GM18868 (cell line): ENCODE measurements around the gene MDP1.

Experiments used
- ATAC-seq: cut with Tn5 transposase; IDR thresholded peaks from one replicate; pipeline ENCODE4 v1.9.1; 2021; ENCODE audit warnings: mild to moderate bottlenecking, moderate library complexity; ENCODE audit not compliant: unreplicated experiment

The MDP1 gene

DNA sequence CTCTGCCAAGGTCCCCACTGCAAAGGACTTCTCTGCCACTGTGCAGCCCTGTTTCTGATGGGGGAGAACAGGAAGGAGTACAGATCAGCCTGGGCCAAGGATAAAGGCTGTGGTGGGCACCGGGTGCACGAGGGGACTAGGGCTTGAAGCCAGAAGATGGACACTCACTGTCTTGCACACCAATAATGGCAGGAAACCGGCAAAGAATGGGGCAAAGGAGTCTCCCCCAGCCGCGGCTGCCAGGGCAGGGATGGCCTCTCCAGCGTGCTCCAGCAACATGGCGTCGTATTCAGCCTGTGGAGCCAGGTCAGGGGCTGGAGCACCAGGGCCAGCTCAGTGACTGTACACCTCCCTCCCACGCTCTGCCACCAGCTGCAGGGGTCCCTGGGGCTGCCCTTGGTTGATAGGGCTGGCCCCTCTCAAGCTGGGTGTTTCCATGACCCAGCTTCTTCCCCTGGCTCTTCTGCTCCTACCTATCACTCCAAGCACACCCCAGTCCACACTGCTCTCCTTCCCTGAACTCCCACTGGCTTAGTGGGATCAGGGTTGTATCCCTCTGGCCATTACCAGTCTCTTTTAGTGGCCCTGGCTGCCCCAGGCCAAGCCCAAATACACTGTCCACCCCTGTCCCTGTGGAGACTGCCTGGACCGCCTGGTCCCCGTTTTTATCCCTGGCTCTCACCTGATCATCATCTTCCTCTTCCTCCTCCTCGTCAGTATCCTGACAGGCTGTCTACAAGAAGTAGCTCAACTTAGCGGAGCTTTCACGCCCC, 33.6 kb downstream of the MDP1 start:
- no peak for ATAC-seq

DNA sequence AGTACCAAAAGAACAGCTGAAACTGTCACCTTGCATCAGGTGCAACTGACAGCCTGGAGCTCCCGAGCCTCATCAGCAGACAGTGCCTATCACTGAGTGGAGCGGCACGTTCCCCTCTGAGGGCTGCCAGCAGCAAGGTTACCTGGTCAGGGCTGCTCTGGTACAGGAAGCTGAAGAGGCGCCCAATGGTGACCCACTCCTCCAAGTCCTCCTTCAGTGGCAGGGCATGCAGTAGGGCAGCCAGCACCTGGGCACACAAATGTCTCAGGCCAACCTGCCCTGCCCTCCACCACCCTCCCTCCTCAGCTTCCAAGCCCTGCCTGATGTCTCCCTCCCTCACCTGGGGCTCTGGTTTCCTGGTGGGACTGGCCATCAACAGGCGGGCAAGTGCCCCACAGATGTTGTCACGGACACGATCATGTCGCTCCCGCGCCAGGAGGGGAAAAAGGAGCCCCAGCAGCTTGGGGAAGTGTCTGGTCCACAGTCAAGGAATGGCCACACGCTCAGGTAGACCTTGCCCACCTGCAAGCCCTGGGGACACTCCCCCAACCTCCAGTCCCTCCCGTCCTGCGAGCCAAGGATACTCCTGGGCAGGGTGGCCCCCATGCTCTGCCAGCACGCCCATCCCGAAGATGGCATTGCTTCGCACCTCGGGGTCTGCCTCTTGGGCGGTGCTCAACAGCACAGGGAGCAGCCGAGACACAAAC, 34.3 kb downstream of the MDP1 start:
- no peak for ATAC-seq

- ATAC-seq, result no peak
These were observed 35.7 kb downstream of the MDP1 start for GRCh38 chr14:24179961-24180796.

- no peak for ATAC-seq
These were observed 36.4 kb downstream of the MDP1 start for GRCh38 chr14:24179294-24179960.

GRCh38 chr14:24178399-24179178, 37.3 kb downstream of the MDP1 start:
- no peak for ATAC-seq

- ATAC-seq, result no peak
These were observed 38.0 kb downstream of the MDP1 start for GRCh38 chr14:24177891-24178290.

DNA sequence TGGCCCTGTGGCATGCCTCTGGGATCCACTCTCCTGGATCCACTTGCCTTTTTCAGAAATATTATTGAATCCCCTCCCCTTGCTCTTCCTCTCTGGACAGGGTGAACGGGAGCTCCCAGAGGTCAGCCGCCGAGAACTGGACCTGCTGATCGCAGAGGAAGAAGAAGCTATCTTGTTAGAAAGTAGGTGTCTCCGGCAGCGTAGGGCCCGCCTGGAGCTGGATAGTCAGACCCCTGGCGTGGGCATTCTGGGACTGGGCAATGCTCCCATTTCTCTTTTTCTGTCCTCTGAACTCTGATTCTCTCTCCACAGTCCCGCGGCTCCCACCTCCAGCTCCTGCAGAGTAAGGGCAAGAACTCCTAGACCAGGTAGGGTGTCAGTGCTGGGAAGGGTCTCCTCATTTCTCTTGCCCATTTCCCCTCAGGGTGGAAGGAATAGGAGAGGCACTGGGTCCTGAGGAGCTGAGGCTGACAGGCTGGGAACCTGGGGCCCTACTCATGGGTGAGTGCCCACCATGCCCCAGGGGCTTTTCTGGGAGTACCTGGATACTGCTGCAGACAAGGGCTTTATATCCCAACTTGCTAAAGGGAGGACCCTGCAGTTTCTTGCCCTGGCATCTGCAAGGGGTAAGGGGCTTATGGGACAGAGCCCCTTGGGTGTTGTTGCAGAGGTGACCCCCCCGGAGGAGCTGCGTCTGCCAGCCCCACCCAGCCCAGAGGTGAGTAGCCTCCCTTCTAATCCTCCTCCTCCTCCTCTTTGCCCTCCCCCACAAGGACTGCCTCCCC, 38.6 kb downstream of the MDP1 start:
- ATAC-seq, result no peak

- no peak for ATAC-seq
These were observed 39.3 kb downstream of the MDP1 start for GRCh38 chr14:24176599-24176998.

GRCh38 chr14:24172871-24173281, 43.0 kb downstream of the MDP1 start:
- no peak for ATAC-seq

DNA sequence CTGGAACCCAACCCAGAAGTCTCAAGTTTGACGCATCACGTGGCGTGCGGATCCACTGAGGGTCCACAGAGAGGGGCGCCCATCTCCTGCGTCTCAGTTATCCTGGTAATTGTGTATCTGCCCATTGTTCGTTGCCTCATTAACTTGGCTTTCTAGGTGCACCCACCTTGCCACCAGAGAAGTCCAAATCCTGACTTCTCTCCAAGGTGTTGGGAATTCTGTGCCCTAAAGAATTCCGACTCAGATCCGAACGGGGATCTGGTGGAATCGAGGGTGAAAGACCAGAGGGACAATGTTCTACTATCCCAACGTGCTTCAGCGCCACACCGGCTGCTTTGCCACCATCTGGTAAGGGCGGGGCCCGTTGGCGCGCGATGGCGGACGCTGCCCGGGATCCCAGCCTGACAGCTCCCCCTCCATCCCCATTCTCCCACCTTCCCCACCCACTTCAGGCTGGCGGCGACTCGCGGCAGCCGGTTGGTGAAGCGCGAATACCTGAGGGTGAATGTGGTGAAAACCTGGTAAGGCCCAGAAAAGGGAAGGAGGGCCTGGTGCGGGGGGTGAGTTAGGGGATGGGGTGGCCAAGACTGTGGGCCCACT, 43.5 kb downstream of the MDP1 start:
- ATAC-seq, result no peak

DNA sequence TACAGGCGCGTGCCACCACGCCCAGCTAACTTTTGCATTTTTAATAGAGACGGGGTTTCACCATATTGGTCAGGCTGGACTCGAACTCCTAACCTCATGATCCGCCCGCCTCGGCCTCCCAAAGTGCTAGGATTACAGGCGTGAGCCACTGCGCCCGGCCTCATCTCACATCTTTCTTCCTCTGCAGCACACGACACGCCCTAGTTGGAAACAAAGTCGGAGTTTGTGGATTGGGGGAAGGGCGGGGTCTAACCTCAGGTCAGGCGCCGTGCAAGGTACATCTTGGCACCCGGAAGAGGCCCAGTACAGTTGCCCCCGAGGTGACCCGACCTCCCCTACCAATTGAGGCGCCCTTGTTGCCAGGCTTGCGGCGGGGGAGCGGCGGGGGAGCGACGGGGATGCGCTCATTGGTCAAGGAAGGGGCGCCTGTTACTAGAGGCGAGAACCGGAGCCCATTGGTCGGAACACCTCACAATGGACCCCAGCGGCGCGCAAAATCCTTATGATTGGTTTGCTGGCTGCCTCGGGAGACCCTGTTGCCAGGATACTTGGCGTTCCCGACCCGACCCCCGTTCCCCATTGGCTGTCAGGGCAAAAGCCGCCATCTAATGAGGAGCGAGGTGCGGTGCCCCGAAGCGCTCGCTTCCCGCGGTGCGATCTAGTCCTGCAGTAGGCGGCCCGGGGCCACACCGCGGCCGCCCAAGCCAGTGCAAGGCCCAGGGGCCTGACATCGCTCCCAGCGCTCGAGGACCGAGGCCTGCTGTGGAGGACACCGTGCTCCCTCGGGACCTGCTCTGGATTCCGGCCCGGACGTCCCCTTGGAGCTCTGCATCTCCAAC, 44.2 kb downstream of the MDP1 start, which contains the start of gene REC8:
Gene REC8 (plus strand): TSS at position 659 of the 839 bp plus-strand sequence. CDS start 473 bp downstream, outside the sequence.
- peak; percentile 88 for ATAC-seq

DNA sequence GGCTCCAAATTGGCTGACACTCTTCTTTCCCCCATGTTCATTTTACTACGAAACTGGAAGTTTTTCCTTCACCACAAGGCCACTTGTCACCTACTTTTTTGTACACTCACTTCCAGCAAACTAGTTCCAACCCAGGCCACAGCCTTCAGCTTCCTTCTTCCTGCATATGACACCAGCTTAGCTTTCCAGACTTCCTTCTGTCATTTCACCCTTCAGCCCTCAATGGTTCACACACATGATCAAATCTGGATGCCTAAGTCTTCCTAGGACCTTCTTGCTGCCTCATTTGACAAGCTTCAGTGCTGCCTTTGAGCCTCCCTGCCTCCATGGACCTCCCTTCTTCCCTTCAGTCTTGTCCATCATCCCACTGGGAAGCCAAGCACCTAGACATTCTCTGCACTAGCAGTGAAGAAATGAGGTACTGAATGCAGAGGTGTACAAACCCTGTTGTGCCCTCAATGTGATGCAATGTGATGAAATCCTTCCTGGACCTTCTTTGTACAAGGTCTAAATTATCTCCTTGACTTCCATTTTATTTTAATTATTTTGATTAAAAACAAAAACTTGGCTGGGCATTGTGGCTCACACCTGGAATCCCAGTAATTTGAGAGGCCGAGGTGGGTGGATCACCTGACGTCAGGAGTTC, 48.3 kb downstream of the MDP1 start:
- ATAC-seq, result no peak

GRCh38 chr14:24165785-24166184, 50.1 kb downstream of the MDP1 start:
- no peak for ATAC-seq

GRCh38 chr14:24164518-24164991, 51.3 kb downstream of the MDP1 start:
- no peak for ATAC-seq
